Measurements from ENCODE around the gene OR6Q1. TPM values are rescaled to one million over a fixed set of nuclear protein-coding genes. Genes with fewer than 3 reads are reported as not detected.

Gene OR6Q1
- total and polyA plus RNA-seq, 2 of the 13 experiments (the other 11 are each of a cell fraction or from before 2014, with no cell fraction given): not detected

DNA sequence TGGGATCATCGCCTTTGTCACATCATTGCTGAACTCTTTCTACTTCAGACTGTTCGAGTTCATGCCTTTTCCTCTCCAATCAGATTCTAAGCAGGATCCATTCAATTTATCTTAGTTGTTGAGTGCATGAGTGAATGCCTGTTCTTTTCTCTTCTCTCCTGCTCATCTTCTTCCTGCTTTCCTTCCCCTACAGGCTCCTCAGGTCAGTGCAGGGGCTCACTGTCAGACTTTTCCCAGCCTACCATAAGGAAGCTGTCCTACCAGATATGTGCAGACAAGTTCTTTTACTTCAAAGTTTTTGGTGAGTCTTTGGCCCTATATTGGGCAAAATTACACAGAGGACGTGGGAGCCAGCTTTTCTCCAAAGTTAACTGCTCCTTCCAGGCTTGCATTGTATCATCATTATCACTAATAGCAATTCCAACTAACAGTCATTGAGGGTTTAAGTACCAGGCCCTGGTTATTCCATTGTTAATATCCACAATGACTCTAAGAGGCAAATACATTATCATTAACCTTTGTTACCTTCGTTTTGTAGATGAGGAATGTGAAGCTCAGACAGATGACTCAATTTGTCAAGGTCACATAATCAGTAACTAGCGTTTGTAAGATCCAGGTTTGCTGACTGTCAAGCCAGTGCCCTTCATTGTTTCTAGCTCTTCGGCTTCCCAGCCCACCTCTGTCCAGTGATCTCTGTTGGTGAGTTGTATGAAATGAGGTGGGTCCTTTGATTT, 30.4 kb downstream of the OR6Q1 start (continued):
- TF ChIP-seq, protein P1, sequence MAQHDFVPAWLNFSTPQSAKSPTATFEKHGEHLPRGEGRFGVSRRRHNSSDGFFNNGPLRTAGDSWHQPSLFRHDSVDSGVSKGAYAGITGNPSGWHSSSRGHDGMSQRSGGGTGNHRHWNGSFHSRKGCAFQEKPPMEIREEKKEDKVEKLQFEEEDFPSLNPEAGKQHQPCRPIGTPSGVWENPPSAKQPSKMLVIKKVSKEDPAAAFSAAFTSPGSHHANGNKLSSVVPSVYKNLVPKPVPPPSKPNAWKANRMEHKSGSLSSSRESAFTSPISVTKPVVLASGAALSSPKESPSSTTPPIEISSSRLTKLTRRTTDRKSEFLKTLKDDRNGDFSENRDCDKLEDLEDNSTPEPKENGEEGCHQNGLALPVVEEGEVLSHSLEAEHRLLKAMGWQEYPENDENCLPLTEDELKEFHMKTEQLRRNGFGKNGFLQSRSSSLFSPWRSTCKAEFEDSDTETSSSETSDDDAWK (CRISPR knock-in tag; IDR thresholded peaks at IDR 0.05): no peak
- TF ChIP-seq THAP7 (CRISPR knock-in tag; IDR thresholded peaks at IDR 0.05) (no peak), RBM39 (IDR thresholded peaks at IDR 0.05; ENCODE audit: low read depth, low read length, poor library complexity, severe bottlenecking) (no peak), ZNF703 (CRISPR knock-in tag; IDR thresholded peaks at IDR 0.05; ENCODE audit: borderline replicate concordance) (no peak), ZMAT5 (CRISPR knock-in tag; IDR thresholded peaks at IDR 0.05; ENCODE audit: borderline replicate concordance, low read depth) (no peak), ZNF720 (CRISPR knock-in tag; IDR thresholded peaks at IDR 0.05) (no peak), ZNF24 (IDR thresholded peaks at IDR 0.05) (no peak), ZNF510 (CRISPR knock-in tag; IDR thresholded peaks at IDR 0.05; ENCODE audit: low read depth) (no peak), PHB2 (IDR thresholded peaks at IDR 0.05; ENCODE audit: partially characterized antibody) (no peak), ZFP91 (CRISPR knock-in tag; IDR thresholded peaks at IDR 0.05; ENCODE audit: borderline replicate concordance) (no peak), ZZZ3 (CRISPR knock-in tag; IDR thresholded peaks at IDR 0.05; ENCODE audit: borderline replicate concordance) (no peak), ZNF557 (CRISPR knock-in tag; IDR thresholded peaks at IDR 0.05) (no peak)
- TF ChIP-seq, protein P2, sequence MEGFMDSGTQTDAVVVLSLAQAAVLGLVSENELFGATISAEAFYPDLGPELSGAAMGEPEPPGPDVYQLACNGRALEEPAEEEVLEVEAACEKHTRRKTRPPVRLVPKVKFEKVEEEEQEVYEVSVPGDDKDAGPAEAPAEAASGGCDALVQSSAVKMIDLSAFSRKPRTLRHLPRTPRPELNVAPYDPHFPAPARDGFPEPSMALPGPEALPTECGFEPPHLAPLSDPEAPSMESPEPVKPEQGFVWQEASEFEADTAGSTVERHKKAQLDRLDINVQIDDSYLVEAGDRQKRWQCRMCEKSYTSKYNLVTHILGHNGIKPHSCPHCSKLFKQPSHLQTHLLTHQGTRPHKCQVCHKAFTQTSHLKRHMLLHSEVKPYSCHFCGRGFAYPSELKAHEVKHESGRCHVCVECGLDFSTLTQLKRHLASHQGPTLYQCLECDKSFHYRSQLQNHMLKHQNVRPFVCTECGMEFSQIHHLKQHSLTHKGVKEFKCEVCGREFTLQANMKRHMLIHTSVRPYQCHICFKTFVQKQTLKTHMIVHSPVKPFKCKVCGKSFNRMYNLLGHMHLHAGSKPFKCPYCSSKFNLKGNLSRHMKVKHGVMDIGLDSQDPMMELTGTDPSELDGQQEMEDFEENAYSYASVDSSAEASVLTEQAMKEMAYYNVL (CRISPR knock-in tag; IDR thresholded peaks at IDR 0.05; ENCODE audit: borderline replicate concordance): no peak; the same call in 1 of the 2 replicates
- TF ChIP-seq, protein P3, sequence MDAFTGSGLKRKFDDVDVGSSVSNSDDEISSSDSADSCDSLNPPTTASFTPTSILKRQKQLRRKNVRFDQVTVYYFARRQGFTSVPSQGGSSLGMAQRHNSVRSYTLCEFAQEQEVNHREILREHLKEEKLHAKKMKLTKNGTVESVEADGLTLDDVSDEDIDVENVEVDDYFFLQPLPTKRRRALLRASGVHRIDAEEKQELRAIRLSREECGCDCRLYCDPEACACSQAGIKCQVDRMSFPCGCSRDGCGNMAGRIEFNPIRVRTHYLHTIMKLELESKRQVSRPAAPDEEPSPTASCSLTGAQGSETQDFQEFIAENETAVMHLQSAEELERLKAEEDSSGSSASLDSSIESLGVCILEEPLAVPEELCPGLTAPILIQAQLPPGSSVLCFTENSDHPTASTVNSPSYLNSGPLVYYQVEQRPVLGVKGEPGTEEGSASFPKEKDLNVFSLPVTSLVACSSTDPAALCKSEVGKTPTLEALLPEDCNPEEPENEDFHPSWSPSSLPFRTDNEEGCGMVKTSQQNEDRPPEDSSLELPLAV (CRISPR knock-in tag; conservative IDR thresholded peaks at IDR 0.05; ENCODE audit: low read depth): no peak
- TF ChIP-seq, protein P4, sequence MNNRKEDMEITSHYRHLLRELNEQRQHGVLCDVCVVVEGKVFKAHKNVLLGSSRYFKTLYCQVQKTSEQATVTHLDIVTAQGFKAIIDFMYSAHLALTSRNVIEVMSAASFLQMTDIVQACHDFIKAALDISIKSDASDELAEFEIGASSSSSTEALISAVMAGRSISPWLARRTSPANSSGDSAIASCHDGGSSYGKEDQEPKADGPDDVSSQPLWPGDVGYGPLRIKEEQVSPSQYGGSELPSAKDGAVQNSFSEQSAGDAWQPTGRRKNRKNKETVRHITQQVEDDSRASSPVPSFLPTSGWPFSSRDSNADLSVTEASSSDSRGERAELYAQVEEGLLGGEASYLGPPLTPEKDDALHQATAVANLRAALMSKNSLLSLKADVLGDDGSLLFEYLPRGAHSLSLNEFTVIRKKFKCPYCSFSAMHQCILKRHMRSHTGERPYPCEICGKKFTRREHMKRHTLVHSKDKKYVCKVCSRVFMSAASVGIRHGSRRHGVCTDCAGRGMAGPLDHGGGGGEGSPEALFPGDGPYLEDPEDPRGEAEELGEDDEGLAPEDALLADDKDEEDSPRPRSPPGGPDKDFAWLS (CRISPR knock-in tag; IDR thresholded peaks at IDR 0.05; ENCODE audit: borderline replicate concordance): no peak
